ENCODE measurements around the gene PRR4. TPM values are rescaled to one million over a fixed set of nuclear protein-coding genes. Genes with fewer than 3 reads are reported as not detected.

Gene PRR4
- total and polyA plus RNA-seq, 4 experiments from 2014 or later: 0.83 to 1.5 (median 1.0) TPM

- intact Hi-C loops (cut with micrococcal nuclease): no loop called here
- no peak for DNase-seq
- peaks cover 0 to 2% of the 10 kb centered on the region in 2 donors for H3K27me3 Mint-ChIP-seq
- Histone ChIP-seq H3K4me3 (ENCODE audit: low read length in 2 of 2) (no peak overlapping the region), H3K9me3 (ENCODE audit: control insufficient read depth in 1 of 2, low read length in 2 of 2) (no peaks in the 10 kb centered on the region), H3K4me1 (ENCODE audit: insufficient read depth, low read length) (no peaks in the 10 kb centered on the region), H3K36me3 (ENCODE audit: insufficient read depth, low read length) (no peaks in the 10 kb centered on the region), H3K27ac (ENCODE audit: low read depth, low read length) (no peak overlapping the region), H3K27me3 (ENCODE audit: insufficient read depth, low read length) (no peaks in the 10 kb centered on the region)
- no peak overlapping the region for H3K4me3 Mint-ChIP-seq
- no peaks in the 10 kb centered on the region for H3K4me1 Mint-ChIP-seq
- H3K36me3 Mint-ChIP-seq: peaks cover 0 to 18% of the 10 kb centered on the region in 2 donors
- ChIA-PET POLR2A (ENCODE audit: partially characterized antibody) (no interaction called here), CTCF (ENCODE audit: partially characterized antibody) (no interaction called here)
- H3K9me3 Mint-ChIP-seq: peaks cover 0 to 12% (median under 1%) of the 10 kb centered on the region in 8 donors
- H3K27ac Mint-ChIP-seq: no peak overlapping the region
These were observed 10.8 kb downstream of the PRR4 start for GRCh38 chr12:10838461-10838860.

- Mint-ChIP-seq H3K27ac (no peak overlapping the region), H3K27me3 (peaks cover 0 to 2% of the 10 kb centered on the region in 2 donors), H3K36me3 (no peaks in the 10 kb centered on the region), H3K4me3 (no peak overlapping the region), H3K9me3 (no peaks in the 10 kb centered on the region), H3K4me1 (no peaks in the 10 kb centered on the region)
- intact Hi-C loops (cut with micrococcal nuclease): no loop called here
- no peak for DNase-seq
- Histone ChIP-seq H3K27me3 (ENCODE audit: insufficient read depth, low read length) (no peaks in the 10 kb centered on the region), H3K9me3 (ENCODE audit: control insufficient read depth in 1 of 2, low read length in 2 of 2) (no peaks in the 10 kb centered on the region), H3K4me1 (ENCODE audit: insufficient read depth, low read length) (no peaks in the 10 kb centered on the region), H3K36me3 (ENCODE audit: insufficient read depth, low read length) (no peaks in the 10 kb centered on the region), H3K27ac (ENCODE audit: low read depth, low read length) (no peak overlapping the region), H3K4me3 (ENCODE audit: low read length in 2 of 2) (no peak overlapping the region)
- ChIA-PET POLR2A (ENCODE audit: partially characterized antibody) (no interaction called here), CTCF (ENCODE audit: partially characterized antibody) (no interaction called here)
These were observed 19.3 kb downstream of the PRR4 start for GRCh38 chr12:10829994-10830393.

GRCh38 chr12:10826258-10826657 is 23.0 kb downstream of the PRR4 start, which contains the start of gene TAS2R10:
Gene TAS2R10, minus strand, starts transcription at chr12:10826358. Its CDS starts 89 bp downstream, at chr12:10826269.
- ChIA-PET CTCF (ENCODE audit: partially characterized antibody) (no interaction called here), POLR2A (ENCODE audit: partially characterized antibody) (no interaction called here)
- Mint-ChIP-seq H3K4me3 (no peak within 1 kb of the TSS), H3K9me3 (no peaks in the 10 kb centered on the region), H3K4me1 (no peaks in the 10 kb centered on the region), H3K36me3 (no peaks in the 10 kb centered on the region), H3K27ac (no peak within 1 kb of the TSS), H3K27me3 (no peaks in the 10 kb centered on the region)
- H3K4me1 ChIP-seq (ENCODE audit: insufficient read depth, low read length): no peaks in the 10 kb centered on the region
- no peak within 1 kb of the TSS for H3K27ac ChIP-seq (ENCODE audit: low read depth, low read length)
- no peak for DNase-seq
- H3K4me3 ChIP-seq (ENCODE audit: low read length in 2 of 2): no peak within 1 kb of the TSS
- intact Hi-C loops (cut with micrococcal nuclease): no loop called here
- H3K9me3 ChIP-seq (ENCODE audit: control insufficient read depth in 1 of 2, low read length in 2 of 2): no peaks in the 10 kb centered on the region
- no peaks in the 10 kb centered on the region for H3K27me3 ChIP-seq (ENCODE audit: insufficient read depth, low read length)
- H3K36me3 ChIP-seq (ENCODE audit: insufficient read depth, low read length): no peaks in the 10 kb centered on the region

- intact Hi-C loops (cut with micrococcal nuclease): no loop called here
- no peak for DNase-seq
- Histone ChIP-seq H3K4me3 (ENCODE audit: low read length in 2 of 2) (no peak overlapping the region), H3K4me1 (ENCODE audit: insufficient read depth, low read length) (no peaks in the 10 kb centered on the region), H3K9me3 (ENCODE audit: control insufficient read depth in 1 of 2, low read length in 2 of 2) (no peaks in the 10 kb centered on the region), H3K27ac (ENCODE audit: low read depth, low read length) (no peak overlapping the region), H3K36me3 (ENCODE audit: insufficient read depth, low read length) (no peaks in the 10 kb centered on the region), H3K27me3 (ENCODE audit: insufficient read depth, low read length) (no peaks in the 10 kb centered on the region)
- ChIA-PET POLR2A (ENCODE audit: partially characterized antibody) (no interaction called here), CTCF (ENCODE audit: partially characterized antibody) (no interaction called here)
- Mint-ChIP-seq H3K9me3 (no peaks in the 10 kb centered on the region), H3K27me3 (no peaks in the 10 kb centered on the region), H3K4me3 (no peak overlapping the region), H3K27ac (no peak overlapping the region), H3K36me3 (no peaks in the 10 kb centered on the region), H3K4me1 (no peaks in the 10 kb centered on the region)
These were observed 24.3 kb downstream of the PRR4 start for GRCh38 chr12:10824957-10825356.

GRCh38 chr12:10811883-10812536 is 37.3 kb downstream of the PRR4 start:
- H3K27me3 Mint-ChIP-seq: peaks cover 9 to 24% of the 10 kb centered on the region in 2 donors

GRCh38 chr12:10810068-10810467 is 39.2 kb downstream of the PRR4 start, which contains the start of gene TAS2R9:
Gene TAS2R9, minus strand, starts transcription at chr12:10810168. Its CDS starts 93 bp downstream, at chr12:10810075.
- no peaks in the 10 kb centered on the region for H3K9me3 ChIP-seq (ENCODE audit: control insufficient read depth in 1 of 2, low read length in 2 of 2)
- no peak within 1 kb of the TSS for H3K27ac Mint-ChIP-seq
- POLR2A ChIA-PET (ENCODE audit: partially characterized antibody): no interaction called here

More at GRCh38 chr12:10811883-10812536, 37.3 kb downstream of the PRR4 start:
- ChIA-PET POLR2A (ENCODE audit: partially characterized antibody) (no interaction called here), CTCF (ENCODE audit: partially characterized antibody) (no interaction called here)
- Mint-ChIP-seq H3K9me3 (peaks cover 0 to 8% (median 0%) of the 10 kb centered on the region in 8 donors), H3K36me3 (no peaks in the 10 kb centered on the region), H3K27ac (no peak overlapping the region), H3K4me3 (no peak overlapping the region), H3K4me1 (no peaks in the 10 kb centered on the region)
- Histone ChIP-seq H3K36me3 (ENCODE audit: insufficient read depth, low read length) (no peaks in the 10 kb centered on the region), H3K27ac (ENCODE audit: low read depth, low read length) (no peak overlapping the region), H3K9me3 (ENCODE audit: control insufficient read depth in 1 of 2, low read length in 2 of 2) (no peaks in the 10 kb centered on the region), H3K4me1 (ENCODE audit: insufficient read depth, low read length) (no peaks in the 10 kb centered on the region), H3K27me3 (ENCODE audit: insufficient read depth, low read length) (no peaks in the 10 kb centered on the region), H3K4me3 (ENCODE audit: low read length in 2 of 2) (no peak overlapping the region)
- intact Hi-C loops (cut with micrococcal nuclease): no loop called here
- DNase-seq: no peak

GRCh38 chr12:10807186-10807585 is 42.1 kb downstream of the PRR4 start, which contains the start of gene TAS2R8:
Gene TAS2R8, minus strand, starts transcription at chr12:10807286. Its CDS starts 306 bp downstream, at chr12:10806980.
- POLR2A ChIA-PET (ENCODE audit: partially characterized antibody): no interaction called here

More at GRCh38 chr12:10810068-10810467, 39.2 kb downstream of the PRR4 start, which contains the start of gene TAS2R9:
- H3K9me3 Mint-ChIP-seq: peaks cover 0 to 4% (median 0%) of the 10 kb centered on the region in 8 donors
- CTCF ChIA-PET (ENCODE audit: partially characterized antibody): no interaction called here
- no peaks in the 10 kb centered on the region for H3K4me1 Mint-ChIP-seq
- DNase-seq: no peak
- peaks cover 14 to 21% of the 10 kb centered on the region in 2 donors for H3K27me3 Mint-ChIP-seq
- no peak within 1 kb of the TSS for H3K27ac ChIP-seq (ENCODE audit: low read depth, low read length)
- H3K4me3 ChIP-seq (ENCODE audit: low read length in 2 of 2): no peak within 1 kb of the TSS
- intact Hi-C loops (cut with micrococcal nuclease): no loop called here
- no peaks in the 10 kb centered on the region for H3K27me3 ChIP-seq (ENCODE audit: insufficient read depth, low read length)
- H3K36me3 Mint-ChIP-seq: no peaks in the 10 kb centered on the region
- no peaks in the 10 kb centered on the region for H3K36me3 ChIP-seq (ENCODE audit: insufficient read depth, low read length)
- no peak within 1 kb of the TSS for H3K4me3 Mint-ChIP-seq
- H3K4me1 ChIP-seq (ENCODE audit: insufficient read depth, low read length): no peaks in the 10 kb centered on the region

More at GRCh38 chr12:10807186-10807585, 42.1 kb downstream of the PRR4 start, which contains the start of gene TAS2R8:
- Histone ChIP-seq H3K9me3 (ENCODE audit: control insufficient read depth in 1 of 2, low read length in 2 of 2) (no peaks in the 10 kb centered on the region), H3K36me3 (ENCODE audit: insufficient read depth, low read length) (no peaks in the 10 kb centered on the region), H3K27me3 (ENCODE audit: insufficient read depth, low read length) (no peaks in the 10 kb centered on the region), H3K4me3 (ENCODE audit: low read length in 2 of 2) (no peak within 1 kb of the TSS), H3K27ac (ENCODE audit: low read depth, low read length) (no peak within 1 kb of the TSS), H3K4me1 (ENCODE audit: insufficient read depth, low read length) (no peaks in the 10 kb centered on the region)
- intact Hi-C loops (cut with micrococcal nuclease): no loop called here
- Mint-ChIP-seq H3K27me3 (peaks cover 19 to 21% of the 10 kb centered on the region in 2 donors), H3K36me3 (no peaks in the 10 kb centered on the region), H3K27ac (no peak within 1 kb of the TSS), H3K4me1 (no peaks in the 10 kb centered on the region), H3K9me3 (peaks cover 0 to 3% (median 0%) of the 10 kb centered on the region in 8 donors), H3K4me3 (no peak within 1 kb of the TSS)
- DNase-seq: no peak
- CTCF ChIA-PET (ENCODE audit: partially characterized antibody): no interaction called here
